Lower lobe of right lung (tissue), 2 donors: ENCODE results near the gene SLC6A3. TPM values are rescaled to one million over a fixed set of nuclear protein-coding genes. Genes with fewer than 3 reads are reported as not detected.

Experiments
- ATAC-seq, 2 donors: fragments of 200-7000 bp; cut with Tn5 transposase; one replicate each; pipeline ENCODE4 v1.9.1; 2020 to 2022; ENCODE audit warnings: mild to moderate bottlenecking in 2 of 2, moderate library complexity in 2 of 2
- DNase-seq: peaks from one replicate; pipeline ENCODE4 v3.0.0-alpha.2; 2020
- H3K27ac ChIP-seq: fragments of 200-600 bp; one replicate; pipeline ENCODE4 v1.8.0; 2022
- H3K27me3 ChIP-seq: fragments of 200-600 bp; one replicate; pipeline ENCODE4 v1.8.0; 2022; ENCODE audit warnings: low read depth
- H3K36me3 ChIP-seq: fragments of 200-600 bp; one replicate; pipeline ENCODE4 v1.8.0; 2022; ENCODE audit warnings: mild to moderate bottlenecking
- H3K4me1 ChIP-seq: fragments of 200-600 bp; one replicate; pipeline ENCODE4 v1.8.0; 2022
- H3K4me3 ChIP-seq: fragments of 200-600 bp; one replicate; pipeline ENCODE4 v1.8.0; 2022; ENCODE audit warnings: mild to moderate bottlenecking
- H3K9me3 ChIP-seq: fragments of 200-600 bp; one replicate; pipeline ENCODE4 v1.8.0; 2022
- CTCF ChIP-seq: fragments of 200-600 bp; IDR thresholded peaks from one replicate; pipeline ENCODE4 v1.8.0; 2022; ENCODE audit warnings: antibody characterized with exemption, mild to moderate bottlenecking
- intact Hi-C: fragments of 100-400 bp; cut with DNase I; formaldehyde crosslinking; loops from one replicate; pipeline ENCODE4 v1.11.0; 2022
- total RNA-seq: library from RNA; stranded (reverse); fragmentation: NEBNext Ultra II Directional; extraction: Animal tissue kit (Norgen Biotek cat#: 25700); gene quantifications from one replicate; pipeline ENCODE4 v1.2.1, GENCODE V29; 2021
- donor health status: DM: no; HTN: yes; CAD: no; lungs with severe emphysema.

Gene SLC6A3
- total RNA-seq, 1 donor from 2014 or later = 0.12 TPM

GRCh38 chr5:1436681-1437080 lies 8.6 kb downstream of the SLC6A3 start:
- no peak for TF ChIP-seq CTCF
- intact Hi-C loops = no loop called here
- H3K36me3 ChIP-seq = no peaks in the 10 kb centered on the region
- no peak for ATAC-seq
- H3K27ac ChIP-seq = no peak overlapping the region
- no peaks in the 10 kb centered on the region for H3K4me1 ChIP-seq
- DNase-seq = no peak
- H3K9me3 ChIP-seq = no peaks in the 10 kb centered on the region
- H3K27me3 ChIP-seq = peaks cover 17% of the 10 kb centered on the region
- no peak overlapping the region for H3K4me3 ChIP-seq

GRCh38 chr5:1436036-1436435 lies 9.2 kb downstream of the SLC6A3 start:
- DNase-seq = no peak
- intact Hi-C loops = no loop called here
- H3K4me1 ChIP-seq = no peaks in the 10 kb centered on the region

GRCh38 chr5:1435369-1435768 lies 9.9 kb downstream of the SLC6A3 start:
- DNase-seq (no peak), ATAC-seq (no peak)
- intact Hi-C loops = no loop called here

More at GRCh38 chr5:1436036-1436435, 9.2 kb downstream of the SLC6A3 start:
- Histone ChIP-seq H3K27me3 (peaks cover 14% of the 10 kb centered on the region), H3K27ac (no peak overlapping the region), H3K9me3 (no peaks in the 10 kb centered on the region), H3K4me3 (no peak overlapping the region), H3K36me3 (no peaks in the 10 kb centered on the region)
- no peak for ATAC-seq
- no peak for TF ChIP-seq CTCF

GRCh38 chr5:1432296-1432695 lies 12.9 kb downstream of the SLC6A3 start:
- TF ChIP-seq CTCF = no peak

More at GRCh38 chr5:1435369-1435768, 9.9 kb downstream of the SLC6A3 start:
- H3K4me3 ChIP-seq = no peak overlapping the region
- no peak for TF ChIP-seq CTCF
- no peaks in the 10 kb centered on the region for H3K9me3 ChIP-seq
- H3K36me3 ChIP-seq = no peaks in the 10 kb centered on the region
- no peak overlapping the region for H3K27ac ChIP-seq
- no peaks in the 10 kb centered on the region for H3K4me1 ChIP-seq
- H3K27me3 ChIP-seq = peaks cover 14% of the 10 kb centered on the region

GRCh38 chr5:1431896-1432295 lies 13.3 kb downstream of the SLC6A3 start:
- Histone ChIP-seq H3K27me3 (no peaks in the 10 kb centered on the region), H3K9me3 (peaks cover 20% of the 10 kb centered on the region), H3K36me3 (no peaks in the 10 kb centered on the region), H3K4me1 (no peaks in the 10 kb centered on the region), H3K4me3 (no peak overlapping the region), H3K27ac (no peak overlapping the region)
- TF ChIP-seq CTCF = no peak
- intact Hi-C loops = no loop called here
- peak in 1 of 2 donors; percentile 30 for ATAC-seq
- DNase-seq = no peak

More at GRCh38 chr5:1432296-1432695, 12.9 kb downstream of the SLC6A3 start:
- H3K4me1 ChIP-seq = no peaks in the 10 kb centered on the region
- intact Hi-C loops = no loop called here
- no peak overlapping the region for H3K4me3 ChIP-seq
- ATAC-seq = no peak
- no peaks in the 10 kb centered on the region for H3K27me3 ChIP-seq
- no peak for DNase-seq
- H3K9me3 ChIP-seq = peaks cover 19% of the 10 kb centered on the region
- H3K36me3 ChIP-seq = no peaks in the 10 kb centered on the region
- H3K27ac ChIP-seq = no peak overlapping the region
